ENCODE measurements around the gene NRAP.

Gene NRAP

DNA sequence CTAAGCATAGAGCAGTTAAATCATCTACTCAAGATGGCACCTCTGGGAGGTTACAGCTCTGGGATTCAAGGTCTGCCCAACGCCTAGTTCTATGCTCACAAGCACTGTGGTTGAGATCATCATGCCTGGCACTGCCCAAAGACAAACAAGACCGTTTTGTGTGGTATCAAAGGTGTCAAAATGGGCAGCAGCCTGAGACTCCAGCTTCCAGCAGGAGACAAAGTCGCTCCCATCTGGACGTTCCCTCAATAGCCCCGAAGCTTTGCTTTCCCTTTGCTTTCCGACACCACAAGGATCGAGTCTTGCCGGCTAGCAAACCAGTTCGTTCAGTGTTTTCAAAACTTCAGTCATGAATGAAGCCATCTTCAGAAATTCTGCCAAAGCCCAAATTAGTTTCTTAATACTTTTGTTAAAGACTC, 105.9 kb downstream of the NRAP start:
- no peak for DNase-seq

DNA sequence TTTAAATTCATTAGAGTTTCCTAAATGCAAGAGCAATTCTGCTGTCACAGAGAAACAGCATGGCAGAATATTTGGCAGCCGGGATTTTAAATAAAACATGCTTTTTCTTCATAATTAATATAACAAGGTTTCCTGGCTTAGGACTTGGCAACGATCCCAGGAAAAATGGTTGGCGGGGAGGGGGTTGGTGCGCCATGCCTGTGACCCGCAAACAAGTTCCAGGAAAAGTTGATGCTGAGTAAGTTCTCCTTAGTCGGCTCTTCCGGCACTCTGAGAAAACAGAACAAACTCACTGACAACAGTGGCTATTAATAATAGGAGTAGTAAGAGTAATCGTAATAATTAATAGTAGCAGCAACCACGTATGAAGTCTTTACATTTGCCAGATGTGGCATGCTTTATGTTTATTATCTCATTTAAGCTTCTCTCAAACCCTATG, 106.4 kb downstream of the NRAP start:
- DNase-seq: peak; percentile 46

DNA sequence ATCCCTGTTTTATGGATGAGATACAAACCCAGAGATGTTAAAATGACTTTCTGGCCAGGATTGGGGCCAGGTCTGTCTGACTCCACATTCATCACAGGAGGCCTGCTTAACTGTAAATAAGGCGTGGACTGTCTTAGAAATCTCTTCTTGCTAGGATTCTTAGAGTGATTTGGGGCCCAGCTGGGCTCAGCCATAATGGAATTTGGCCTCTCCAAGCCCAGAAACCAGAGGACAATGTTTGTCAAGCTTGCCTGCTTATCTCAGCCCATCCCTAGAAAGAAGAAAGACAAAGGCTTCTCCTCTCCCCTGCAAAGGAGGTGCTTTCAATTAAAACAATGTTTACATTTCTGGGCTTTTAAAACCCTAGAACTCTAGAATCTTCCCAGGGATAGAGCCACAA, 108.1 kb downstream of the NRAP start:
- no peak for DNase-seq

DNA sequence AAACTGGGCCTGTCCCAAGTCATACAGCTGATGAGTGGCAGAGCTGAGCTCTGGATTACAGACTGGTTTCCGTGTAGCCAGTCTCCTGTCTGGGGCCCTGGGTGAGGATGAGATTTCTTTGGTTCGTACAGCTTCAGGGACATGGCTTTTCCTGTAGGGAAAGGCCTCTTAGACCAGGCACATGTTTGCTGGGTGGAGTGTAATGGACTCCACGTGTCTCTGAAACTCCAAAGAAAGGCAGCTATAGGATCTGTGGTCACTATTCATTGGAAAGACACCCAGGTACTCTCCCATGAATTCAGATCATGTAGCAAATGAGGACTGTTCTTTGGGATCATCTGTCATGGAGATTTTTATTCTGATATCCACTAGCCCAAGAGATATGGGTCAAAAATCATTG, 108.6 kb downstream of the NRAP start:
- no peak for DNase-seq

DNA sequence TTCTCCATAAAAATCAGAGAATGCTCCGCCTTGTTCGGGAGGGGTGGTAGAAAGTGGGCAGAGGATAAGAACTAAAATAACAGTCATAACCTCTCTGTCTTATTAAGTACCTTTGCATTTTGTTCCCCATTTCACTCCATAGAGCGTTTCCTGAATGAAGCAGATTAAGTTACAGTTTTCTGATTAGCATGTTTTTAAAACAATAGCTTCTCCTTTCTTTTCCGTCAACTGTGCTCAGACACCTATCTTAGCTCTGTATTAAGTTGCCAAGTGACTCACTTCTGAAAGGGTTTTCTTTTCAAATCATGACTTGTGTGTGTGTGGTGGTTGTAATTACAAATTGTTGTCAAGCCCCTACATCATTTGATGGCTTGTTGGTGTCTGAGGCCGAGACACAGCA, 109.6 kb downstream of the NRAP start:
- DNase-seq: peak; percentile 41

DNA sequence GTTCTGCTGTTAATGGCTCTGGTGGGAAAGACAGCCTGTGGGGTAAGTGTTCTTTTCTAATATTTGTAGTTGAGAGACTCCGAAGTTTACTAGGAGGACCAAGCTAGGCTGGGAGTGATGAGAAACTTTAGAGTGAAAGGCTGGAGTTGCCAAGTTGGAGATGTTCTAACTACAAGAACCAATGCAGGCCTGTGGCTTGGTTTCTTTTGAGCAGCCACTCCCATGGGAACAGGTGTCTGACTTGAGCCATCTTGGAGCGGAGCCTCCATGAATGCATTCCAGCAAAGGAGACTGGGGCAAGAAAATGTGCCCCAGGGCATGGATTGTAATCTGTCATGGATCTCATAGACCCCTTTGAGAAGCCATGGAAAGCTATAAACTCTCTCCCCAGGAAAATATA, 110.7 kb downstream of the NRAP start:
- no peak for DNase-seq

DNA sequence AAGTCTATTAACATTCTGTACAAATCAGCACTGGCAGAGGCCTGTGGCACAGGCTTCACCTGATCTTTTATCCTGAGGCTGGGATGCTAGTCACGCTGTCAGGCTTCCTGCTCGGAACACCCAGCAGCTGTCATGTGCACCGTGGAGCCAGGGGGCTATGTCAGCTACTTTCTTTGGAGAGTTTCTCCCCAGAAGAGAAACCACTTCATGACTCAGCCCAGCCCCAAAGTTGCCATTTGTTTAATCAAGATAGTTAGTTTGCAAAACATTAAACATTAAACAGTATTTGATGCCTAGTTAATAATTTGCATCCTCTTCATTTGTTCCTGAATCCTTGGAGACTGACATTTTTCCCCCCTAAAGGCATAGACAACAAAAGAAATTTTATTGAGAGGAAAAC, 111.1 kb downstream of the NRAP start, which contains the start of gene HABP2:
TSS of gene HABP2 (plus strand) at position 353 of the 400 bp plus-strand sequence. CDS start 69 bp downstream, outside the sequence.
- DNase-seq: no peak

DNA sequence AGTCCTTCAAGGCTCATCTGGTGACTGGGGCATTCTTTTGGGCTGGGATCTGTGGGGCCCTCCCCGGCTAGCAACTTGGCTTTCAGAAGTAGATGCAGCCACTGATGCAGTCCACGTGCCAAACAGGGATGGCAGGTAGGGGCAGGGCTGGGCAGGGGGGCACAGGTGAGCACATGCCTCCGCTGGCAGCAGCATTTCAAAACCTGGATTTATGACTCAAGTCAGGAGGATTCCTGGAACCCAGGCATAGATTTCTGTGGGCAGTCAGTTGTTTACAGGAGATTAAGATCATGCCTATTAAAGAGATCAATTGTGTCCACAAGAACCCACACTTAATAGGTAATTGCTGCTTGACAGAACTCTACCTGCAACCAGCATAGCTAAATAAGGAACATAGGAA, 111.8 kb downstream of the NRAP start:
- DNase-seq: no peak

DNA sequence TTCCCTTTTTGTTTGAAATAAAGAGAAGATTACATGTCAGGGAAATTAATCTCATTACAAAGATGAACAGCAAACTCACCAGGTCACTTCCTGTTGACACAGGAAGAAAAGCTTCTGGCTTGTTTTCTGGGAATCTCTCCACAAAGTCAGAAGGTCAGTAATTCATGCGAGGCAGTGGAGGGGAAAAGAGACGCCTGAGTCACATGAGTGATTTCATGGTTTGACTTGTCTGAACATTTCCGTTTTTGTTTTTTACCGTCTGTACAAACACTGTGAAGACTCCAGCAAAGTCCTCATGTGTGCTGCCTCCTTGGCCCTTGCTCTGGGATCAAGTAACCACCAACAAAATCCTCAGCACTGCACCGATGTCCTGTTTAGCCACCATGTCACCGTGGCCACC, 113.5 kb downstream of the NRAP start:
- no peak for DNase-seq

DNA sequence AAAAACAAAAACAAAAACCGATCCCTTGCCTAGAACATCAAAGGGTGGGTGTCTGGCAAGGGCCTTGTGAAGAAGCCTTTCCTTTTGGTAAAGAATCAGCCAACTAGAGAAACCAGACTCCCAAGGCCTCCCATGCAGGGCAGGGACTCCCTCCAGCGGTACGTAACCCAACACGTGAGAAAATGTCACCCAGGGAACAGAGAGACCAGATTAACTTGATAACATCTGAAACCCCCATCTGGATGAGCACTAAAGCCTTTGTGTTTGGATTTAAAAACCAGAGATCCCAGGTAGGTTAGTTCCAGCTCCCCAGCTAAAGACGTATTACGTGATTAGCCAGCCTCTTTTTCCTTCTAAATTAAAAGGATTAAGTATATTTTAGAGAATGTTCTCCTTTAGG, 114.0 kb downstream of the NRAP start:
- no peak for DNase-seq

DNA sequence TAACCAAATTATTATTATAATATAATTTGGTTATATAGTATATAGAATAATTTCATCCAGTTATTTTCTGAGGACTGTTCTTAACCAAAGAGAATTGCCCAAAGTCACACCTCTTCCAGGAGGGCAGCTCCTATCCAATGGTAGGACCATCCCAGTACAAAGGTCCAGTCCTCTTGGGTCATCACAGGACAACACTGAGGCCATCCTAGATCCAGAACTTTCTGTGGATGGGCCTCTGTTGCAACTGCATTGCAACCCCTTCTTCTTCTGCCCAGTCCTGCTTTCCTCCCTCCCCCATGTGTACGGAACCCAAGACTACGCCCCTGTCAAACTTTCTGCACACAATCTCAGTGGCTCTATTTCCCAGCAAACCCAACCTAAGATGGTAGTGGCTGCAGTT, 116.4 kb downstream of the NRAP start:
- no peak for DNase-seq

DNA sequence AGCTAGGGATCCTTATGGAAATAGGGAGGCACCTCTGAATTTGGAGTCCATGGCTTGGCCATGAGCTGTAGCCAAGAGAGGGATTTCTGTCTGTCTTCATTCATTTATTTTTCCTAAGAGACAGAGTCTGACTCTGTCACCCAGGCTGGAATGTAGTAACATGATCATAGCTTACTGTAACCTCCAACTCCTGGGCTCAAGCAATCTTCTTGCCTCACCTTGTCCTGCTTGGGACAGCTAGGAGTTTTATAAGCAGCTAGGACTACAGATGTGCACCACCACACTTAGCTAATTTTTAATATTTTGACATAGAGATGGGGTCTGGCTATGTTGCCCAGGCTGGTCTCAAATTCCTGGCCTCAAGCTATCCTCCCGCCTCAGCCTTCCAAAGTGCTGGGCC, 119.4 kb downstream of the NRAP start:
- no peak for DNase-seq

DNA sequence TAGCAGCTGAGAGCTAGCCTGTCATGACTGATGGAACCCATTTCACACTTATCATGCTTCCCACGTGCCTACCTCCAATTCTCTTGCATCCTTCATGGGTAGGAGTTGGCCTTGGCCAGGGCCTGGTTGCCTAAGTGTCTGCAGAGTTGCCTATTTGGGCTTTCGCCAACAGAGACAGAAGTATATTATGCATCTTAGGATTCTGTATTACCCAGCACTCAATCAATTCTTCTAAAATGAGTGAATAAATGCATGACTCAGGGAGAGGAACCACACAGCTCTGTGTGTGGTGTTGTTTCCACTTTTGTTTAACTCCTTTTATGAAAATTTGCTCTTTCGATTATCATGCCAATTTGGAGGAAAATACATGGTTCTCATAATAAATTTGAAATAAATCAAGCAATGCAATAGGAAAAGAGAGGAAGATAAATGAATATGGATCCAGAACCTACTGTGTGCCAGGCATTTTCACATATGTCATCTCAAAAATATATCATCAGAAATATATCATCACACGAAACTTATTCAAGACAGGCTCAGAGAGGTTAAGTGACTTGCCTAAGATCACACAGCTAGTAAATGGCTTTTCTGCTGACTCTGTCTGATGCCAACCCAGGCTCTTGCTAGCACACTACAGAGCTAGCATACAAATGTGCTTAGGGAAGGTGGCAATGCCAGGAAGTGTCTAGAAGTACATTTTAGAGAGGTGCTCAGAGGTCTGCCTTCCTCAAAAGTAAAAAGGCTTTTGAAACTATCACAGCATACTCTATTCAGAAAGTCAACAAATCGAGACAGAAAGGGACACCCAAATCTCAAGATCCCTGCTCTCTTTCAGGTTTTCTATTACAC, 120.5 kb downstream of the NRAP start:
- no peak for DNase-seq

DNA sequence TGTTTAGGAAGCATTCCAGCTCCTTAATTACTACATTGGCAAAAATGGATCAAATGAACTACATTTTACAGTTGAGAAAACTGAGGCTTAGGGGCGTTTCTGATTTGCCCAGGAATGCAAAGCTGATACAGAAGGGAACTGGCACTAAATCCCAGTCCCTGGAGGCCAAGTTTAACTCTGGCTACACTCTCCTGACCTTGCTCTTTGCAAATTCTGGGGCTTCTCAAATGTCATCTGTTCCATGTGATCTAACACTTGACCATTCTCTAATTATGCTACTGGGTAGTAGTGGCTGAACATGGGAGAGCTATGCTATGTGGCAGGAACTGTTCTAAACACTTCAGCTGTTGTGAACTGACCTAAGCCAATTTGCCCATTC, 122.3 kb downstream of the NRAP start:
- DNase-seq: no peak

DNA sequence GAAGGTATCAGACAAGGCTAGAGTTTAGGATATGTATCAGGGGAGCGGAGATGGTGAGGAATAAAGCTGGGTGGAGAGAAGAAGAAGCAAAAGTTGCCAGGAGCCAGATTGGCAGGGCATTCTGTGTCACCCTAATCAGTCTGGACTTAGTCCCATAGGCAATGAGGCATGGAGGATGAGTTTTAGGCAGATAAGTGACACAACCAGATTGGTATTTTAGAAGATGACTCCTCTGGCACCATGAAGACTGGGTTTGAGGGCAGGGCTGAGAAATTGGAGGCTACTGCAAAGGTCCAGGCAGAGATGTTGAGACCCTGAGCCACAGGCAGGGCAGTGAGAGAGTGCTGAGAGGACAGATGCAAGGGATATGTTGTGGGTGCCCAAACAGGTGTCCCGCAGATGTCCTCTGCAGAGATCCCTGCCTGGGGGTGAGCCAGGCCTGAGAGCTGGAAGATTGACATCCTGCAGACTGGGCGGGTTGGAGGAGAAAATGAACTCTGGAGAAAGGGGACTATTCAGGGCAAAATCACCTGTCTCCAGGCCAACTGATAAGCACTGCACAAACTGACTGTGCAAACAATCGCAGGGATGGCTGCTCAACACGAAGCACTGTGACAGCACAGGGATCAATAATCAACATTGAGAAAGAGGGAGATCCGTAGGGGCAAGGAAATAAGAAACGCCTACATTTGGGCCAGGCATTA, 122.8 kb downstream of the NRAP start:
- DNase-seq: no peak

DNA sequence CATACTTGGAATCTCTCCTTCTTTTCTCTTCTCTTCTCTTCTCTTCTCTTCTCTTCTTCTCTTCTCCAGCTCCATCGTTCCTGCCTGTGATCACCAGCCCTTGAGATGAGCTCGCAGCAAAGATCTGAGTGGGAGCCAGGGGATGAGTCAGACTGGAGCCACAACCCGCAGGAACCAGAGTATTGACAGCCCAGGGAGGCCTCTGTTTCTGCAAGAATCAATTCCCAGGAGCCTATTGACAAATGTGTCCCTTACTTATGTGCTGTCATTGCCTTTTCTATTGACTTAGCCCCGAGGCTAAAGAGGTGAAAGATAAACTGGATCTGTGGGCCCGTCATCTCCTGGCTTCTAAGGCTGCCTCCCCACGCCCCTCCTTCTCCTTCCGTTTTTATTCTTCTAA, 124.1 kb downstream of the NRAP start:
- no peak for DNase-seq

Measured in hematopoietic multipotent progenitor cell treated with erythropoietin and hydrocortisone succinate and interleukin-3 and kit ligand, for 4 days (in vitro differentiated cells).